M059J (cell line): Measurements from ENCODE around the gene CD3D. TPM values are rescaled to one million over a fixed set of nuclear protein-coding genes. Genes with fewer than 3 reads are reported as not detected.
"Not testable (repeated sequence)": the region's sequence is repeated elsewhere in the genome, so short reads cannot be mapped to it uniquely, and the experiment has no call there.

Experiments used
- DNase-seq: peaks from one replicate; pipeline ENCODE4 v3.0.0-alpha.2; 2012; ENCODE audit warnings: low read depth
- total RNA-seq: library from RNA; depleted of rRNA; stranded (reverse); fragments of >200 nt; shearing (Covaris generic); gene quantifications from 2 replicates; pipeline ENCODE4 v1.2.3, GENCODE V29; 2014

Gene CD3D
- total RNA-seq, 1 experiment from 2014 or later, result not detected

DNA sequence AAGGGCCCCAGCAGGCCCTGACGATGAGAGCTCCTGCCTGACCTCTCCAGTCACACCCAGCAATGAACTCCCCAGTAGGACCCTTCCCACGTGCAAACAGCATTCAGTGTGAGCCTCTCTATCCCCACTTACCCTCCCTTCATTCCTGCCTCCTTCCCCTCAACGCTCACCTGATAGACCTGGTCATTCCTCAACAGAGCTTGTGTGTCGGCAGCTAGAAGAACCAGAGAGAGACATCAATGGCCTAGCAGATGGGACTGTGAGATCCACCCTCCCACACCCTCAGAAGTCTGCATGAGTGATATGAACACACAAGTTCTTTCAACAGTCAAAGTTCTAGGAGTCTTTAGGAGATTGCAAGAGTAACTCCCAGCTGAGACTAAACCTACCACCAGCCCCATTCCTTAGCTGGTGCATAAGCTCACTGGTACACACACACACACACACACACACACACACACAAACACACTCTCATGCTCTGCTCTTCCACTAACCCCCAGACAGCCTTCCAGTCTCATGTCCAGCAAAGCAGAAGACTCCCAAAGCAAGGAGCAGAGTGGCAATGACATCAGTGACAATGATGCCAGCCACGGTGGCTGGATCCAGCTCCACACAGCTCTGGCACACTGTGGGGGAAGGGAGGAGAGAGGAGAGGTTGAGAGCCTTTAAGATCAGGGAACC, 3.1 kb downstream of the CD3D start:
- no peak for DNase-seq

DNA sequence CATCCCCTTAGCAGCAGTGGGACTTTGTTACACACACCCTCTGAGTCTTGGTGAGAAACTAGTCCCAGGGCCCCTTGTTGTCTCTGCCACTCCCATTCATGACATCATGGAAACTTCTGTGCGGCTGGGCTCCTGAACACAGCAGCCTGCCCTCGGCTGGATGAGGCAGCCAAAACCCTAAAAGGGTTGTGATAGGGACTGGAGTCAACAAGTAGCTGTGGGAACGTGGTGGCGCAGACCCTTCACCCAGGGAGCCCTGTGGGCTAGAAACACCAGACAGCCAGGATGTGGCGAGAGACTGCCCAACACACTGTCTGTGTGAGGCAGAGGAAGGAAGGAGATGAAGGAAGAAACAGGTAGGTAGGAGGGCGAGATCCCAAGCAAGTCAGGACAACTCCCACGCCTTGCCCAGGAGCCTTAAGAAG, 3.9 kb downstream of the CD3D start:
- peak; percentile 55 for DNase-seq

DNA sequence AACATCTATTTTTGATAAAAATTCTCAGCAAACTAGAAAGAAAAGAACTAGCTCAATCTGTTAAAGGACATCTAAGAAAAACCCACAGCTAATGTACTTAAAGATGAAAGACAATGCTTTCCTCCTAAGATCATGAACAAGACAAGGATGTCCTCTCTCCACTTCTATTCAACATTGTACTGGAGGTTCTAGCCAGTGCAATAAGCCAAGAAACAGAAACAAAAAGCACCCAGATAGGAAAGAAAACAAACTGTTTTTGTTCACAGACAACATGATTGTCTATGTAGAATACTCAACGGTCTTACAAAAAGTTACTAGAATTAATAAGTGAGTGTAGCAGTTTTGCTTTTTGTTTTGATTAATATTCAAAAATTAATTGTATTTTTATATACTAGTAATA, 7.8 kb downstream of the CD3D start:
- DNase-seq, result no peak

DNA sequence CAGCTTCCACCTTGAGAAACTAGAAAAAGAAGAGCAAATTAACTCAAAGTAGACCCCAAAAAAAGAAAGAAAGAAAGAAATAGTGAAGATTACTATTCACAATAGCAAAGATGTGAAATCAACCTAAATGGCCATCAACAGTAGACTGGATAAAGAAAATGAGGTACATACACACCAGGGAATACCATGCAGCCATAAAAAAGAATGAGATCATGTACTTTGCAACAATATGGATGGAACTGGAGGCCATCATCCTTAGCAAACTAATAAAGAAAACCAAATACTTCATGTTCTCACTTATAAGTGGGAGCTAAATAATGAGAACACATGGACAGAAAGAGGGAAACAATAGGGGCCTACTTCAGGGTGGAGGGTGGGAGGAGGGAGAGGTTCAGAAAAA, 13.8 kb downstream of the CD3D start:
- DNase-seq, result no peak

DNA sequence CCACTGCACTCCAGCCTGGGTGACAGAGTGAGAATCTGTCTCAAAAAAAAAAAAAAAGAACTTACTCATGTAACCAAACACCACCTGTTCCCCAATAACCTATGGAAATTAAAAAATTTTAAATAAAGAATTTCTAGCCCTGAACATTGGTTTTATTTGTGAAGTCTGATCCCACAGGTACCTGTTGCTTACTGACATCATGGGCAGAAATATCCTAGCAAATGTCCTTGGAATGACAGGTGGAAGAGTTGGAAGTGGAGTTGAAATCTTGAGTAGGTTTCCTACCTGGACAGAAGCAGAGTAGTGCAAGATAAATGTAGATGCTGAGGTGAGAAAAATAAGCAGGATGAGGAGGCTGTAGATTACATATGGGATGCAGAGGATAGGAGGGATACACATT, 17.2 kb downstream of the CD3D start:
- DNase-seq, result no peak

DNA sequence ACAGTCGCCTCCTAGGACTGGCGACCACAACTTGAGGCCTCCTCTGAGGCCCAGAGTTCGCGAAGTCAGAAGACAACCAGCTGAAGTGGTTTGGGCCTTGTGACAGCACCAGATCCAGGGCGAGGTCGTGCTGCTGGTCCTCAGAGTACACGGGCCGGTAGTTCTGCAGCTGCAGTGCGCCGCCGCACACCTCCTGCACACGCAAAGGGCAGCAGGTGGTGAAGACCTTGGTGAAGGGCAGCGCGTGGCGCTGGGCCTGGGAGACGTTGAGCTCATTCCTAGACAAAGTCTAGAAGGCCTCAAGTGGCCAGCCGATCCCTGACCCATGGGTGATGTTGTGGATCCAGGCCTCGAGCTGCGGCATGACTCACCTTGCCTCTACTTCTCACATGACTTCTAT, 19.8 kb downstream of the CD3D start:
- no peak for DNase-seq

DNA sequence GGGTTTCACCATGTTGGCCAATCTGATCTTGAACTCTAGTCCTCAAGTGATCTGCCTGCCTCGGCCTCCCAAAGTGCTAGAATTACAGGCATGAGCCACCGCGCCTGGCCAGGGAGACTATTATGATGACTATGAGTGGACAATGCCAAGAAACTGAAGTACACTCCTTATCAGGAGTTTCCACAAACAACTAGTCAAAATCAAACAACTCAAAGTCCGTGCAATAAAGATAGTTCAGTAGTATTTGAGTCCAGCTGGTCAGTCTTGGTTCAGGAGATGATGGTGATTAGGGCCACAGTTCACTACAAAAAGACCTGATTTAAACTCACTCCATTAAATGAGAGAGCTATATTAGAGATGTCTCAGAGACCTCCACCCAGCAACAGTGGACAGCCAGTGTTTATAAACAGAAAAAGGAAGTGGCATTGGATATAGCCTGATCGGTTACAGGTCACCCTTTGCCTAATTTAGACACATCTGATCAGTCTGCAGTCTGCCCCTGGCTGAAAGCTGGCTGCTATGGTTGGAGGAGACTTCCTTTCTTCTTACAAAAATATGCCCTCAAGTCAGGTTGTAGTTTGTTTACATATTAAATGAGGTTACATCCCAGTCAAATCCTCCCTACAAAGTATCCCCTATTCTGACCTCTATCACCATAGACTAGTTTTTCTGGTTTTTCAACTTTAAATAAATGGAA, 21.0 kb downstream of the CD3D start:
- peak; percentile 36 for DNase-seq

DNA sequence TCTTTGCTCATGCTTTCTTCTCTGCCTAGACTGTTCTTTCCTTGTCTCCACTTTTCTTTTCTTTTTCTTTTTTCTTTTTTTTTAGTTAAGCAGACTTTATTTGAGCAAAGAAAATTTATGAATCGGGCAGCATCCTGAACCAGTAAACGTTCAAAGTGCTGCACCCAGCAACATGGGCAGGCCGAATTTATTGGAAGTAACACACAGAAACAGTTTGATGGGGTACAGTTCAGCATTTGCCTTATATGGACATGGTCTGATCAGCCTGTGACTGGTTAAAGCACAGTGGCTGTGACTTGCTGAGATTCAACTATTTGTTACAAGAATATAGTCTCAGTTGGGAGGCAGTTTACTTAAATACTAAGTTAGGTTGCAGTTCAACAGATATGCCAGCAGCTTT, 22.0 kb downstream of the CD3D start:
- no peak for DNase-seq

DNA sequence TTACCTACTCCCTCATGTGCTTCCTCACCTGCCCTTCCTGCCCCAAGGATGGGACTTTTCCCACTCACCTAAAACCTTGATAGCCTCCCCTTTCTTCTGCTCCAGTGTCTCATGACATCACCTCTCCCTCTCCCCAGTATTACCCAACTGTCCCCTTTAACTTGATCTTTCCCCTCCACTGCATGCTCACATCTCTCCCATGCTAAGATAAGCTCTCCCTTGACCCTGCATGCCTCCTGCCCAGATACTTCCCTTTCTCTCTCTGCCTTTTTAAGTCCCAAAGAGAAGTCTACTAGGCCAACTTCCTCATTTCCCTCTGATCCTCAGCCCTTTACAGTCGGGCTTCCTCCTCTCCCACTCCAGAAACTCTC, 23.2 kb downstream of the CD3D start:
- no peak for DNase-seq

DNA sequence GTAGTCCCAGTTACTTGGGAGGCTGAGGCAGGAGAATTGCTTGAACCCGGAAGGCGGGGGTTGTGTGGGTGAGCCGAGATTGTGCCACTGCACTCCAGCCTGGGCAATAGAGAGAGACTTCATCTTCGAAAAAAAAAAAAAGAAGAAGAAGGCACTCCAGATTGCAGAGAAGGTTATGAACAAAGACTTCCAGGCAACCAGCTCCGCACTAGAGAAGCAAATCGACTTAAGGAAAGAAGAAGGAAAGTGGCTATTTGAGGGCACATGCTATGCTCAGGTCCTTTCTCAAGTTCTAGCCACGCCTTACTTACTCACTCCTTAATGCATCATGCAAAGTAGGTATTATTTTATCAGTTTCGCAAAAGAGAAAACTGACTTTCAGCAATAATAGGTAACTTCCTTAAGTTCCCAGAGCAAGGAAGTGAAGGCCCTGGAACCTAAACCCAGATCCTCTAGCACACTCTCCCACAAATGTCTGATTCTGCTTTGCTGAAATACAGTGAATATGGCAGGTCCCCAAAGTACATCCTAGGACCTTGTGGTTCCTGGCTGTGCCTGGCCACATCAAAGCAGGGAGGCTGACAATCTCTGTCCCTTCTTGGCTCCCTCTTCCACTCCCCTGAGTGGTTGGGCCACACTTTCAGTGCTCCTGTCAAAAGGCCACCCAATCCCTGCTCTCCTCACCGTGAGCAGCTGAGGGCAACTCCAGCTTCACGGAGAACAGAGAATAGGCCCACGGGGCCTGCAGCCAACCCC, 23.7 kb downstream of the CD3D start:
- DNase-seq, result no peak

DNA sequence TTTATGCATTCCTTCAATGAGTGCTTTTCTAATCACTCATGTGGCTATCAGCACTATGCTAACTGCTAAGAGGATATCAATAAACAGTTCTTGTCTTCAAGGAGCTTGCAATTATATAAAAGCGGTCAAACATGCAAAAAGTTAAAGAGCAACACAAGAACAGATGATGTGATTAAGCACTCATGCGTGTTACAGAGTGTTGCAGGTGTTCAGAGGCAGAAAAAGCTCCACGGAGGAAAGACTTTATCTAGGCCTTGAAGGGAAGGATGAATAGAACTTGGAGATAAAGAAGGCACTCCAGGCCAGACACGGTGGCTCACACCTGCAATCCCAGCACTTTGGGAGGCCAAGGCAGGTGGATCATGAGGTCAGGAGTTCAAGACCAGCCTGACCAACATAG, 24.4 kb downstream of the CD3D start:
- no peak for DNase-seq

DNA sequence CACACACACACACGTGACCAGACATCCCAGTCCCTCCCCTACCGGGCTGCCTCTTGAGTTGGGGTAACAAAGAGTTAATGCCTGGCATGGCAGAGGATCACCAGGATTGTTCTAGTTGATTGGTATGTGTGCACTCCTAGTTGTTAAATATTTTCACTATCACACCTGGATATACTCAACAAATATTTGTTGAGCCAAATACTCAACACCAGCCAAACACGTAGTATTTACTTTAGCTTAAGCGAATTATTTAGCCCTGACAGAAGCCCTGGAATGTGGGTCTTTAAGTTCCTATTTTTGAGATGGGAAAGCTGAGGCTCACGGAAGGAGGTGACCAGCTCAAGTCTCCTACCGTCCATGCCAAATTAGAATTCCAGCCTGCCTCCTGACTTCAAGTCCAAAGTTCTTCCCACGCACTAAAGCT, 27.5 kb downstream of the CD3D start:
- no peak for DNase-seq

DNA sequence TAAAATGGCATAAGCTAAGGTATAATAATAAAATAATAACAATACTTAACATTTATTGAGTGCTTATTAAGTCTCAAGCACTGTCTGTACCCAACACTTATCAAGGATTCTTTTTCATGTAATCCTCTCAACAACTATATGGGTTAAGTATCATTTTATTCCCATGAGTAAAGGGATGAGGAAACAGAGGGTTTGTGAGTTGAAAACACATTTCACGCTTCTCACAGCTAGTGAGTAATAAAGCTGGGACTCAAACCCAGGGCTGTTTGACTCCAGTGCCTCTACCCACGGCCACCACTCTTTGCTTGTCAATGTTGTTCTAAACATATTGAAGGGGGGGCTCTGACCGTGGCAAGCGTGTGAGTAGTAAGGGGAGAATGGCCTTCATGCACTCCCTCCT, 29.3 kb downstream of the CD3D start:
- DNase-seq, result no peak

DNA sequence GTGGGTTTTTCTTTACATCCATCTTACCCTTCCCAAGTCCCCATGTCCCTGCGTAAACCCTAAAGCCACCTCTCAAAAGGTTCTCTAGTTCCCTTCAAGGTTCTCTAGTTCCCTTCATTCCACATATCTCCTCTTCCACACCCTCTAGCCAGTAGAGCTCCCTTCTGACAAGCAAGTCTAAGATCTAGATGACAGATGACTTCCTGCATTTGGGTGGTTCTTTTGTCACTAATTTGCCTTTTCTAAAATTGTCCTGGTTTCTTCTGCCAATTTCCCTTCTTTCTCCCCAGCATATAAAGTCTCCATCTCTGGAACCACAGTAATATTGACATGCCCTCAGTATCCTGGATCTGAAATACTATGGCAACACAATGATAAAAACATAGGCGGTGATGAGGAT, 30.2 kb downstream of the CD3D start:
- no peak for DNase-seq

DNA sequence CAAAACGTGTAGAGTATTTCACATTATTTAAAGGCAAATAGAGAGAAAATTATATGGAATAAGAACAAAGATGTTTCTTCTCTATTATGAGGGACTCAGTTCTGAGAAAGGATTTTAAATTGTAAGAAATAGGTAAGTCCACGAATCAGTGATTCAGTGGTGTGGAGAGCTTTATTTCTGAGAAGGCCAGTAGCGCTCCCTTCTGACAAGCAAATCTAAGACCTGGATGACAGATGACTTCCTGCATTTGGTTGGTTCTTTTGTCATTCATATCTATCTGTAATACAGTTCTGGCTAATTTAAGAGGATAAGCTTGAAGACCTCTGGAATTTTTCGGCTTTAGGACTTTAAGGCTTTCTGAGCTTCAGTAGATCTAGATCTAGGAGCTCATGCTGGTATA, 31.0 kb downstream of the CD3D start:
- no peak for DNase-seq

DNA sequence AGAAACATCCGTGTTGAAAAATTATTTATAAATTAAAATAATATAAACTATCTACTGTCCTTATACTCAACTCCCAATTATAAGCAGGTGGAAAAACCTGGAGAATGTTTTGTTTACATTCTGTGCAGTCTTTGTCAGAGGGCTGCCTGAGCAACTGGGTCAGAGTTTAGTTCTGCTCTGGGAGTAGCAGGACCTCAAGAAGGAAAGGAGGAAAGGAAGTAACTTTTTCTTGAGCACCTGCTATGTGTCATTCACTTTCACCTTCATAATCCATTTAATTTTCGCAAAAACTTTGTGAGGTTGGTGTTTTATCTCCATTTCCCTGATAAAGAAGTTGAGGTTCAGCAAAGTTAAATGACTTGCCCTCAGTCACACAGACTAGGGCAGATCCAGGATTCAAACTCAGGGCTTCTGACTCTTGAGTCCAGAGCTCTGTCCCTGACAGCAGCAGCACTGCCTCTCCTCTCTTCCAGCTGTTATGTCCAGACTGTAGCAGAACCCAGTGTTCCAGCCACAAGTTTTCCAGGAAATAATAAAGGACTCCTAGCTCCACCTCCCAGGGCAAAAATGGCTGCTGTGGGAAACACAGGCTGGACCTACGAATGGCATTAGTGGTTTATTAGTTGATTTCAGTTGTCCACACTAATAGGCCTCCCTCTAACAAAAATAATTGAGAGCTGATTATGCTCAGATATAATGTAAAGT, 31.6 kb downstream of the CD3D start:
- no peak for DNase-seq

DNA sequence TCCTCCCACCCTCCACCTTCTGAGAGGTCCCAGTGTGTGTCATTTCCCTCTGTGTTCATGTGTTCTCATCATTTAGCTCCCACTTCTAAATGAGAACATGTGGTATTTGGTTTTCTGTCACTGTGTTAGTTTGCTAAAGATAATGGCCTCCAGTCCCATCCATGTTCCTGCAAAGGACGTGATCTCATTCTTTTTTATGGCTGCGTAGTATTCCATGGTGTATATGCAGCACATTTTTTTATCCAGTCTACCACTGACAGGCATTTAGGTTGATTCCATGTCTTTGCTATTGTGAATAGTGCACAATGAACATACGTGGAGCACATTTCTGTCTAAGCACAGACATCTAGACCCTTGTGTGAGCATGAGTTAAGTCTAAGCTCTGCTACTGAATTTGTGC, 32.2 kb downstream of the CD3D start:
- no peak for DNase-seq

DNA sequence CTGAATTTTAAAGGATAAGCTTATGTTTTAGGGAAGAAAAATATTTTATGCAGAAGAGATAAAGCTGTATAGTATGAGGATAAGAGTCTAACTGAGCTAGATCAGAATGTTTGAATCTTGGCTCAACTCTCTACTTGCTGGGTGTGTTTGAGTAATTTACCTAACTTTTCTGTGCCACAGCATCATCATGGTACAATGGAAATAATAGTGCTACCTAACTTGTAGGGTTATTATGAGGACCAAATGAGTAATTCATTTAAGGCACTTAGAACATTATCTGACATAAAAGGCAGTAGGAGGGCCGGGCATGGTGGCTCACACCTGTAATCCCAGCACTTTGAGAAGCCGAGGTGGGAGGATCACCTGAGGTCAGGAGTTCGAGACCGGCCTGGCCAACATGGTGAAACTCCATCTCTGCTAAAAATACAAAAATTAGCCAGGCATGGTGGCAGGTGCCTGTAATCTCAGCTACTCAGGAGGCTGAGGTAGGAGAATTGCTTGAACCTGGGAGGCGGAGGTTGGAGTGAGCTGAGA, 33.4 kb downstream of the CD3D start:
- DNase-seq, result not testable (repeated sequence)

DNA sequence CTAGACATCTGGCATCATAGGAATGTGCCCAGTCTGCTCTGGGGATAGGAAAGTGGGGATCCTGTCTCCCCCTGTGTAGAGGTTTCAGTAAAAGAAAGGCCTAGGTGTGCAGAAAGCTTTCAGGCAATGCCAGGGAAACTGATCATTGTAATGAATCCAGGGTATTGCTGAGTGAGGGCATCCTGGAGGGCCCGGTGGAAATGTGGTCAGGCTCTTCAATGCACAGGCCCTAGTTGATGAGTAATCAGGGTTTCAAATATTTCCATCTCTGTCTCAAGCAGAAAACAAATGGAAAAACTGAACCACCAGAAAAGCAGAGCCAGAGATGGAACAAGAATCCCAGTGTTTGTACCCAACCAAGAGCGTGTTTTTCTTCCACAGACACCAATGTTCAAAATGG, 35.9 kb downstream of the CD3D start:
- DNase-seq, result peak; percentile 59

DNA sequence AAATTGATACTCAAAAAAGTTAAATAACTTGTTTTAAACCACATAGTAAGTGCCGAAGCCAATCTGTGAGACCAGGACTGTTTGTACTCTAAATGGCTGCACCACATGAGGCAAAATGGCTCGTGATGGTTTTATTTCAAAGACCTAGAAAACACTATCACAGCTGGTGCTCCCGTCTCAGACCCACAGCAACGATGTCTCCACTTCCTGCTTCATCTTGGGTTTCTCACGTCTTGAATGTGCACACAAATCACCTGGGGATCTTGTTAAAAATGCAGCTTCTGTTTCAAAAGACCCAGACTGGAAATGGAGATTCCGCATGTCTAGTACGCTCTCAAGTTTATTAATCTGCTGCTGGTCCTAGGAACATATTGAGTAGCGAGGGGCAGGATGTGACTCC, 36.8 kb downstream of the CD3D start:
- no peak for DNase-seq

DNA sequence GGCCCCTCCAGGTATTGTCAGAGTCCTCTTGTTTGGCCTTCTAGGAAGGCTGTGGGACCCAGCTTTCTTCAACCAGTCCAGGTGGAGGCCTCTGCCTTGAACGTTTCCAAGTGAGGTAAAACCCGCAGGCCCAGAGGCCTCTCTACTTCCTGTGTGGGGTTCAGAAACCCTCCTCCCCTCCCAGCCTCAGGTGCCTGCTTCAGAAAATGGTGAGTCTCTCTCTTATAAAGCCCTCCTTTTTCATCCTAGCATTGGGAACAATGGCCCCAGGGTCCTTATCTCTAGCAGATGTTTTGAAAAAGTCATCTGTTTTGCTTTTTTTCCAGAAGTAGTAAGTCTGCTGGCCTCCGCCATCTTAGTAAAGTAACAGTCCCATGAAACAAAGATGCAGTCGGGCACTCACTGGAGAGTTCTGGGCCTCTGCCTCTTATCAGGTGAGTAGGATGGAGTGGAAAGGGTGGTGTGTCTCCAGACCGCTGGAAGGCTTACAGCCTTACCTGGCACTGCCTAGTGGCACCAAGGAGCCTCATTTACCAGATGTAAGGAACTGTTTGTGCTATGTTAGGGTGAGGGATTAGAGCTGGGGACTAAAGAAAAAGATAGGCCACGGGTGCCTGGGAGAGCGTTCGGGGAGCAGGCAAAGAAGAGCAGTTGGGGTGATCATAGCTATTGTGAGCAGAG, 37.8 kb downstream of the CD3D start, which contains the start of gene CD3E:
TSS of gene CD3E (plus strand) at position 163 of the 681 bp plus-strand sequence. CDS start at position 386, 223 bp downstream.
- no peak for DNase-seq

DNA sequence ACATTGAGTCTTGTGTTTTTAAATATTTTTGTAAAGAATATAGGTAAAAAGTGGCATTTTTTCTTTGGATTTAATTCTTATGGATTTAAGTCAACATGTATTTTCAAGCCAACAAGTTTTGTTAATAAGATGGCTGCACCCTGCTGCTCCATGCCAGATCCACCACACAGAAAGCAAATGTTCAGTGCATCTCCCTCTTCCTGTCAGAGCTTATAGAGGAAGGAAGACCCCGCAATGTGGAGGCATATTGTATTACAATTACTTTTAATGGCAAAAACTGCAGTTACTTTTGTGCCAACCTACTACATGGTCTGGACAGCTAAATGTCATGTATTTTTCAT, 38.3 kb downstream of the CD3D start:
- no peak for DNase-seq
